NCI-H748 (cell line): Measurements from ENCODE around the gene CFAP46.
"Not testable (repeated sequence)": the region's sequence is repeated elsewhere in the genome, so short reads cannot be mapped to it uniquely, and the experiment has no call there.

Experiments used
- DNase-seq: peaks from one replicate; lab custom pipeline; 2025; ENCODE audit not compliant: unreplicated experiment; lab: John Stamatoyannopoulos, UW

Gene CFAP46

GRCh38 chr10:132963430-132963960 lies 21.1 kb upstream of the CFAP46 start:
- DNase-seq, result no peak

DNA sequence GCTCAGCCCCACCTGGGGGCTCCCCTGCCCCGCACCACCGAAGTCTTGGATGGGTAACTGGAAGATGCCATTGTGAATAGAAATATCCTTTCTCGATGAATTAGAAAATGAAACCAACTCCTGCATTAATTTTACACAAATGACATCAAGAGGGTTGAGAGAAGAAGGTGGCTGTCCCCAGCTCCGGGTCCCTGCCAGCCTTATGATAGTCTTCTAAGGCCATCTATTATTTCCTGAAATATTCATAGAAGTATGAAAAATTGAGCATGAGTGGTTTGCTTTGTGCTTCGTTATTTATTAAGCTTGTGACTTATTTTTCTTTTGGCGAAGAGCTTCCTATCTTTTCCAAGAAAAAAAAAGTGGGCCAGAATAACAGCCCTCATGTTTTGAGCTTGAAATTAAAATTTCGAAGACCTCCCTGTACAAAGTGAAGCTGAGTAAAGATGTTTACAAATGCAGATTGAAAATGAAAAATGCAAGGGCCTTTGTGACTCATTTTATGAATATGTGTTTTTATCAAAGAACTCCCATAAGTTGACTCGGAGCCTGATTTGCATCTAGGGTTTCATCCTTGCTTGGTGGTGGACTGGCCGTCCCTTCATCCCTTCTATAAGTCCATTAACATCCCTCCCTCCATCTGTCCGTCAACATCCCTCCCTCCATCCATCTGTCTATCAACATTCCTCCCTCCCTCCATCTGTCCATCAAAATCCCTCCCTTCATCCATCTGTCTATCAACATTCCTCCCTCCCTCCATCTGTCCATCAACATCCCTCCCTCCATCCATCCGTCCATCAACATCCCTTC lies 20.5 kb upstream of the CFAP46 start:
- no peak for DNase-seq

DNA sequence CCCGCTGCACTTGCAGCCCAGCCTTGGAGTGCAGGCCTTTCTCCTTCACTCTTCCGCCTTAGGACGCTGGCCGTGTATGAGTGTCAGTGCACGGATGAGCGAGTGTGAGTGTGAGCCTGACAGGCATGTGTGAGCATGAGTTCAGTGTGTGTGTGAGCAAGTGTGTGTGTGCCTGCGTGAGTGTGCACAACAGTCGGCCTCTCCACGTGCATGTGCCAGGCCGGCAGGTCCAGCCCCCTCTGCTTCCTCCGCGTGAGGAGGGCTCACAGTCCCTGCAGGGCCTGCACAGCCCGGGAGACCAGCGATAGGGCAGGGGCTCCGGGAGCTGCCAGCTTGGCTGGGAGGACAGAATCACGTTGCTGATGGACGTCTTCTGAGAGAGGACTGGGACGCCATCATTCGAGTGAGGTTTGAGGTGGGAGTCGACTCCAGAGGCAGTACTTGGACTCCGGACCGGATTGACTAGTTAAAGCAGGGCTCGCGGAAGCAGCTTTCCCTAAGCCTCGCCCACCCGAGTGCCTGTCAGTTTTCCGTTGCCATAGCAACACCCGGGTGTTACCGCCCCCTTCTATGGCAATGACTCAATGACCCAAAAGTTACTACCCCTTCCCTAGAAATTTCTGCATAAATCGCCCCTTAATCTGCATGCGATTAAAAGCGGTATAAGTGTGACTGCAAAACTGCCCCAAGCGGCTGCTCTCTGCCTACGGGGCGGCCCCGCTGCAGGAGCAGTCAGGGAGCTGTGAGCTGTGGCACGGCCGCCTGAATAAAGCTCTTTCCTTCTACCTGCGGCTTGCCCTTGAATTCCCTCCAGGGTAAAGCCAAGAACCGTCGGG lies 19.6 kb upstream of the CFAP46 start:
- DNase-seq, result peak; percentile 70

DNA sequence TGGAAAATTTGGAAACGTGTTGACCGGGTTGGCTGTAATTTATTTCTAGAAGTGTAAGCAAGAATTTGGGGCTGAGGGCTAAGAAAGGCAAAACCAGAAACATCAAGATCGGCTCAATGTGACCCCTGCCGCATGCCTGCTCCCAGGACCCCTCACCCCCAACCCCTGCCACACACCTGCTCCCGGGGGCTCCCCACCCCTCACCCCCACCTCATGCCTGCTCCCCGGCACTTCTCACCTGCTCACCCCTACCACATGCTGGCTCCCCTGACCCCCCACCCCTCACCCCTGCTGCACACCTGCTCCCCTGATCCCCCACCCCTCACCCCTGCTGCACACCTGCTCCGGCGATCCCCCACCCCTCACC lies 19.0 kb upstream of the CFAP46 start:
- no peak for DNase-seq

DNA sequence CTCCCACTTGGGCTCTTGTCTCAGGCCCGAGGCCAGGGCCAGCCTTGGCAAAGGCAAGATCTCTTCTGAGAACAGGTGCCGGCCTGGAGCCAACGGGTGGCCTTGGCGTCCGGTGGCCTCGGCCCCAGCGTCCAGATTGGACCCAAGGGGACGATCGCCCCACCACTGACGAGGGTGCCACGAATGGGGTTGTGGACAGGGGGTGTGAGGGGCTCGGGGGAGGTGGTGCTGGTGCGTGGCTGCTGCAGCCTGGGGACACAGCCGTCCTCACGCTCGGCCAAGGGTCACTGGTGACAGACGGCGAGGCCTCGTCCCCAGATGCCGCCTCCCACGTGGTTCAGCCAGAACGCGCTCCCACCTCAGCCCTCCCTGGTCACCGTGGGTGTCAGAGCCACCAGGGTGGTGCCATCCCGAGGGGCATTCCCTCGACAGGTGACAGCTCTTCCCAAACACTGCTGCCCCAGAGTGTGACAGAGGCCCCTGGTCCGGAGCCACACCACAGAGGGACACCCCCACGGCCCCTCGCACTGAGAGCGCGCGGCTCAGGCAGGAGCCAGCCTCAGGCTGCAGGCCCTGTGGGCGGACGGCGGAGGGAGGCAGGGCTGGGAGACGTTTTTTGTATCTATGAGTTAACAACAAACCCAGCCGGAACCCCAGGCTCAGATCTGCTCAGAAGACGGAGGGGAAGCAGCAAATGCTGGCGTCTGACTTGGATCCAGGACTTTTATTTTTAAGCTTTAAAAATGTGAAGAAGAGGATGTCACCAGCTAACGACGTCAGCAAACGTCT lies 18.5 kb upstream of the CFAP46 start:
- DNase-seq, result no peak

DNA sequence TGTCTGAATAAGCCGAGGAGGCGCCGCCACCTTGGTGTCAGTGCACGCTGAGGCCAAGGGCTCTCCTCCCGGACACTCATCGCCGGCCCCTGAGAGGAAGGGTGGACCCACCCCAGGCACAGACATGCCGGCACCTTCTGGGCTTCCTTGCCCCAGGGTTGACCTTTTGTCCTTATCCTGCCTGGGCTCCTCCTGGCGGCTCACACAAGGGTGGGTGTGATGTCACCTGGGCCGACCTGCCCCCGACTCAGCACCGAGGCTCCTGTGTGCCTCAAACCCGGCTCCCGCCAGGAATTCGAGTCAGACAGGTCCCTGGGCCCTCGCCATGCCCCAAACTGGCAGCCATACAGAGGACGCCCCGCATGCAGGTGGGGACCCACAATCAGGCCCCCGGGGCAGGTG lies 17.7 kb upstream of the CFAP46 start:
- no peak for DNase-seq

DNA sequence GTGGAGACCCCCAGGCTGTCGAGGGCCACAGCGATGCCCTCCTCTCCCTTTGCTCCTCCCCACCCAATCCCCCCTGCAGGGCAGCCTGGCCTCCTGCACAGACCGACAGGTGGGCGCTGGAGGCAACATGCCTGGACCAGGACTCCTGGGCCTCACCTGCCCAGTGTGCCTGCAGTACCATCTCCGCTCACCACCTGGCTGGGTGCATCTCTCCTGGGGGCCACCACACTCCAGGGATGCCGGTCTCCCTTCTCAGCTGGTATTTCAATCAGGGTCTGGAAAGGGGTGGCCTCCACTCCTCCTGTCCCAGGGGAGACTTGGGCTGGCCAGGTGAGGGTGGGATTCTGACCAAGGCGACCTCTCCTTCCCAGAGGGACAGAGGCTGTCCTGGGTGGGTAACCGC lies 17.2 kb upstream of the CFAP46 start:
- no peak for DNase-seq

DNA sequence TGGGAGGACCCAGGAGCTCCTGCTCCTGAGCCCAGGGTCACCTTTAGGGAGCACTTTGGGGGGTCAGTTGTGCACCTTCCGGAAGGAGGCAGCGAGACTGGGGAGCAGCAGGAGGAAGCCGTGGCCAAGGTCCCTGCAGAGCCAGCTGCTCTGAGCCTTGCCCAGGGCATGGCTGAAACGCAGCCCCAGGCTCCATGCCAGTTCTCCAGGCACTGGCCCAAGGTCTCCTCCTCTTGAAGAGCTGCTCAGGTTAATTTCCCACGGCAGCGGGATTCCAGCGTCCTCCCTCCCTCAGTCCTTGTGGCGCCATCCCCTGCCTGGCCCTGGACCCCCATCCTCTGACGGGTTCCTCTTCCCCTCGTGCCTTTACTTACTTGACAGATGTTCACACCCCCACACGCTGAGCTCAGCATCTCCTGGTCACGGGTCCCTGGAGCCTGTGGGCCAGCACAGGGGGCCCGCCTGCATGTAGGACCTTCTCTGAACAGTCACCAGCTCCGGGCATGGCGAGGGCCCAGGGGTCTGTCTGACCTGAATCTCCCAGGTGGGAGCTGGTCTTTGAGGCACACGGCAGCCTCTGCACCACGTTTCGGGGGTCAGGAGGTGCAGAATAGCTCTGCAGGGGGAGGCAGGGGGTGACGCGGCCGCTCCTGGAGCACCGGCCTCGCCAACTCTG lies 16.7 kb upstream of the CFAP46 start:
- no peak for DNase-seq

- DNase-seq, result no peak
These were observed 15.9 kb upstream of the CFAP46 start for GRCh38 chr10:132957981-132958882.

GRCh38 chr10:132957131-132957530 lies 14.8 kb upstream of the CFAP46 start:
- DNase-seq, result no peak

- DNase-seq, result not testable (repeated sequence)
These were observed 13.9 kb upstream of the CFAP46 start for GRCh38 chr10:132956259-132956658.

GRCh38 chr10:132955479-132955878 lies 13.1 kb upstream of the CFAP46 start:
- DNase-seq, result no peak

- DNase-seq, result no peak
These were observed 11.1 kb upstream of the CFAP46 start for GRCh38 chr10:132953428-132953827.

- no peak for DNase-seq
These were observed 9.6 kb upstream of the CFAP46 start for GRCh38 chr10:132951926-132952325.

- no peak for DNase-seq
These were observed 6.0 kb upstream of the CFAP46 start for GRCh38 chr10:132948351-132948750.

- DNase-seq, result no peak
These were observed 5.5 kb upstream of the CFAP46 start for GRCh38 chr10:132947843-132948242.

DNA sequence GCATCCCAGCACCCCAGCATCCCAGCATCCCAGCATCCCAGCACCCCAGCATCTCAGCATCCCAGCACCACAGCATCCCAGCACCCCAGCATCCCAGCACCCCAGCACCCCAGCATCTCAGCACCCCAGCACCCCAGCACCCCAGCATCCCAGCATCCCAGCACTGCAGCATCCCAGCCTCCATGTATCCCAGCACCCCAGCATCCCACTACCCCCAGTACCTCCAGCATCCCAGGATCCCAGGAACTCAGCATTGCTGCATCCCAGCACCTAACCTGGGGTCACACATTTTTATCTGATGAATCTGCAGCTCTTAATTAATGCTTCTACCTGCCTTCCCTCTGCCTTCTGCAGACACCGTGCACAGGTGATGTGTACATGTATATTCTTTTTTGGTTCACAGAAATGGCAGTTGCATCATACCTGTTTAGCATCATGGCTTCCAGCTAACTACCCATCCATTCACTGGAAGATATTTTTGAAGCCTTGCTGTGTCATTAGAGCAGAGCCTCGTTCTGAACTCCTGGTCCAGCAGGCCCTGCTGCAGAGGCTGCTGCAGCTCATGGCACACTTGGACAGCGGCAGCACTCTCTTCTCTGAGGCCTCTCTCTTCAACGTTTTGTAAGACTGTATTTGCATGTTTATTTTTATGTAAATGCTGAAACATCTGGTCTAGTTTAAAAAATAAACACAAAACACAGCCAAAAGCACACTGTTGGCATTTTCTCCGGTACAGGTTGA lies 4.6 kb upstream of the CFAP46 start:
- no peak for DNase-seq

DNA sequence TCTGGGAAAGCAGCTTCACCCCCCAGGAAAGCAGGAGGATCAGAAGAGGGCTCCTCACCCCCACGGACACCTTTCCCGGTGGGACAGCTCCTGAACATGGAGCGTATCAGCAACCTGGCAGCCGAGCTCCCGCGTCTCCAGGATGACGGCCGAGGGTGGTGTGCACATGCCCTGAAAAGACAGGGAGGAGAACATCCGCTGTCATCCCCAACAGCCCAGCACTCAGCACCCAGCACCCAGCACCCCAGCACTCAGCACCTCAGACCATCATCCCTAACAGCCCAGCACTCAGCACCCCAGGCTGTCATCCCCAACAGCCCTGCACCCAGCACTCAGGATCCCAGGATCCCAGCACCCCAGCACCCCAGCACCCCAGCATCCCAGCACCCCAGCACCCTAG lies 3.9 kb upstream of the CFAP46 start:
- no peak for DNase-seq

GRCh38 chr10:132945894-132946255 lies 3.5 kb upstream of the CFAP46 start:
- no peak for DNase-seq
